Neural progenitor cell (in vitro differentiated cells): ENCODE data around the gene PEX10.

Experiments used
- EZH2 ChIP-seq: fragments of 200-600 bp; sonication (generic); IDR thresholded peaks from 2 replicates; pipeline ENCODE4 v1.6.1; 2017; ENCODE audit warnings: antibody characterized with exemption, mild to moderate bottlenecking, moderate library complexity
- EZH2phosphoT487 ChIP-seq: fragments of 200-600 bp; sonication (generic); IDR thresholded peaks from 2 replicates; pipeline ENCODE4 v1.6.1; 2017; ENCODE audit warnings: antibody characterized with exemption
- TF ChIP-seq, protein P1 (sequence below): fragments of 200-600 bp; sonication (generic); IDR thresholded peaks from 2 replicates; pipeline ENCODE4 v1.5.1; 2017; ENCODE audit warnings: antibody characterized with exemption, mild to moderate bottlenecking

DNA sequence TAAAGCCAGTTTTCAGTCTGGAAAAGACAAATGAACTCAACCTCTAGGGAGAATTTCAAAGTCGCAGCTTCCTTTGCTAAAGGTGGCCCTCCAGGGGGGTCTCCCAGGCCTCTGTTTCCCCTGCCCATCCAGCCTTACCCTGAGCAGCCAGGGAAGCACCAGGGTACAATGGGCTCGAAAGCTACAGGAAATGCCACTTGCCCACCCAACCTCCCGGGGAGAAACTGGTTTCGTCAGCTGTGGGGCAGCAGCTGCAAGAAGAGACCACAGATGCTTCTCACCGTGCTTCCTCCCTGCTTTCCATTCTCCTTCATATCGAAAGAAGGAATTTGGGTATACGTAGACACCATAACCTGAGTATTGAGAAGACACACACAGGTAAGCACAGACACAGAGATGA is 22.7 kb downstream of the PEX10 start:
- TF ChIP-seq, protein P1, sequence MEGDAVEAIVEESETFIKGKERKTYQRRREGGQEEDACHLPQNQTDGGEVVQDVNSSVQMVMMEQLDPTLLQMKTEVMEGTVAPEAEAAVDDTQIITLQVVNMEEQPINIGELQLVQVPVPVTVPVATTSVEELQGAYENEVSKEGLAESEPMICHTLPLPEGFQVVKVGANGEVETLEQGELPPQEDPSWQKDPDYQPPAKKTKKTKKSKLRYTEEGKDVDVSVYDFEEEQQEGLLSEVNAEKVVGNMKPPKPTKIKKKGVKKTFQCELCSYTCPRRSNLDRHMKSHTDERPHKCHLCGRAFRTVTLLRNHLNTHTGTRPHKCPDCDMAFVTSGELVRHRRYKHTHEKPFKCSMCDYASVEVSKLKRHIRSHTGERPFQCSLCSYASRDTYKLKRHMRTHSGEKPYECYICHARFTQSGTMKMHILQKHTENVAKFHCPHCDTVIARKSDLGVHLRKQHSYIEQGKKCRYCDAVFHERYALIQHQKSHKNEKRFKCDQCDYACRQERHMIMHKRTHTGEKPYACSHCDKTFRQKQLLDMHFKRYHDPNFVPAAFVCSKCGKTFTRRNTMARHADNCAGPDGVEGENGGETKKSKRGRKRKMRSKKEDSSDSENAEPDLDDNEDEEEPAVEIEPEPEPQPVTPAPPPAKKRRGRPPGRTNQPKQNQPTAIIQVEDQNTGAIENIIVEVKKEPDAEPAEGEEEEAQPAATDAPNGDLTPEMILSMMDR, result no peak
- TF ChIP-seq EZH2 (no peak), EZH2phosphoT487 (no peak)
